ENCODE measurements around the gene GPR26.

GPR26 gene

DNA sequence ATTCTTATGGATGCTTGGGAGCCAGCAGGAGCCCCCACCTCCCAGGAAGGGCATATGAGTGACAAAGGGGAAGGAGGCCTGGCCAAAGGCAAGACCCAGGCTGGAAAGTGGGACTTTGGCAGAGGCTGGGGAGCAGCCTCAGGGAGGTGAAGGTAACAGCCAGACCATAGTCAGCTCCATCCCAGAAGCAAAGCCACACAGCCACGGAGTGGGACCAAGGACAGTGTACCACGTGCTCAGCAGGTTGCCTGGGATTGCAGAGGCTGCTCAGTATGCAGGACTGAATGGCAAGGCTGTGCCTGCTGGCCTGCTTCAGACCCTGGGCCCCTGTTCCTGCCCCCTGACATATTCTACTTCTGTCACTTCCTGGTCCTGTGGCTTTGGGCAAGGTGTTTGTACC is 17.6 kb upstream of the GPR26 start:
- no peak for DNase-seq (ENCODE audit: low spot score)

DNA sequence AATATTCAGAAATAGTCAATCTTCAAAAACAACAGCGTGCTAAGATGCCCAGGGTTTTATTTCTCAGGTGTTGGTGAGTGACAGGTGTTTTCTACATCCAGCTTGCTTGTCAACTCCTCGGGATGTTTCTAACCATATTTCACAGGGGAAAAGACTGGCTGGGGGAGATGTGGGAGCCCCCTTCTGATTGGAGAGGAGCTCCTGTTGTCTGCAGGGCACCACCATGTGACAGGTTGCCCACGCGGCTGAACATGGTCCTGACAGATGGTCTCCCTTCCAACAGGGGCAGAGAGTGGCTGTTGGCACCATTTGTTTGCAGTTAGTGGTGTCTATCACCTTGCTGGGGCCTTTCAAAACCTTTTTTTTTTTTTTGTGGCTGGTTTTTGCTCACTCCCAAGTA is 16.5 kb upstream of the GPR26 start:
- no peak for DNase-seq (ENCODE audit: low spot score)

DNA sequence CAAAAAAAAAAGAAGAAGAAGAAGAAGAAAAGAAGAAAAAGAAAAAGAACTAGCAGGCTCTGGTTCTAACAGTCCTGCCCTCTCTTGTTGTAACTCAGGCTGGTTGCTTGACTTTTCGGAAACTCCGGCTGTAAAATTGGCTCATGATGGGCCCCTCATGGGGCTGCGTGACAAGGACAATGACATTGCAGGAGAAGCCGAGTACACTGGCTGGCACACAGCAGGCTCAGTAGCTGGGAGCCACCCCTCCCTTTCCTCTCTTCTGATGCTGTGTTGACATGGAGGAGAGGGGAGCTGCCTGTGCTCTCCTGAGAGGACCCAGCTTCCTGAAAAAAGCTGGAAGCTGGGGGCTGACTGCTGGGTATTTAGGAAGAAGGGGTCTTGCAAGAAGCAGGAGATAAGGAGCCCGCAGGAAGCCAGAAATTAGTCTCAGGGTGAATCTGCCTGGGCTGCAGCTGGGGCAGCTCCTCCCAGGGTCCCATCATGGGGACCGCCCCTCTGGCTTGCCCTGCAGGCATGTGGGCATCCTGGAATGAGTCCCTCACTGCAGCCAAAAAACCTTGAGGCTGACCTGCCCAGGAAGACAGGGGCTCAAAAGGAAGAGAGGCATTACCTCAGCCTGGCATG is 14.6 kb upstream of the GPR26 start:
- DNase-seq (ENCODE audit: low spot score), result no peak

DNA sequence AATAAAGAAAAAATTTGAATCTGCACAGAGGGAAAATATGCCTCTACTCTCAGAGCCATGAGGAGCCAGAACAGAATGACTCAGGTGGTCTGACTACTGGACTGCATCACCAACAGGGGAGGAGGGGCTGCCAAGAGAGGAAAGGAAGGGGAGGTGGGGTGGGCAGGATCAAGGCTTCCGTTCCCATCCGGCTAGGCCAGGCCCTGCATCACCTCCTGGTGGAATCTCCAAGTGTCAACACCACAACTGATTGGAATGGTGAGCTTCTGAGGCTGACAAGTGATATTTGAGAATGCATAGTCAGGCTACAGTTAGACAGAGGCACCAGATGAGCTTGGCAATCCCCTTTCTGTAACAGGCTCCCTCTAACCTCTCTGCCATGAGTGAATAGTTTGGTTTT is 10.4 kb upstream of the GPR26 start:
- DNase-seq (ENCODE audit: low spot score), result no peak

DNA sequence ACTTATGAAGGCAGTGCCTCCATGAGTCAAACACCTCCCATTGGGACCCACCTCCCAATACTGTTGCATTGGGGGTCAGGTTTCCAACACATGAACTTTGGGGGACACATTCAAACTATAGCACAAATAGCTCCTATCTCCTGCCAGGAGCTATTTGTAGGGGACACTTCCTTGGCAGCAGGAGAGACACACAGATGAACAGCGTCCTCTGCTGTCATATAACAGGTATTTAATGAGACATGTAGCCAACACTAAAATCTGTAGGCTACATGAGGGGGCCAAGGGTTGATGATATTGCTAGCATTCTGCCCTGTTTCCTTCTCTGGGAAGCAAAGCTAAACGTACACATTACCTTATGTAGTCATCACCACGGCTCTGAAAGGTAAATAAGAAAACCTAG is 2.6 kb upstream of the GPR26 start:
- no peak for DNase-seq (ENCODE audit: low spot score)

DNA sequence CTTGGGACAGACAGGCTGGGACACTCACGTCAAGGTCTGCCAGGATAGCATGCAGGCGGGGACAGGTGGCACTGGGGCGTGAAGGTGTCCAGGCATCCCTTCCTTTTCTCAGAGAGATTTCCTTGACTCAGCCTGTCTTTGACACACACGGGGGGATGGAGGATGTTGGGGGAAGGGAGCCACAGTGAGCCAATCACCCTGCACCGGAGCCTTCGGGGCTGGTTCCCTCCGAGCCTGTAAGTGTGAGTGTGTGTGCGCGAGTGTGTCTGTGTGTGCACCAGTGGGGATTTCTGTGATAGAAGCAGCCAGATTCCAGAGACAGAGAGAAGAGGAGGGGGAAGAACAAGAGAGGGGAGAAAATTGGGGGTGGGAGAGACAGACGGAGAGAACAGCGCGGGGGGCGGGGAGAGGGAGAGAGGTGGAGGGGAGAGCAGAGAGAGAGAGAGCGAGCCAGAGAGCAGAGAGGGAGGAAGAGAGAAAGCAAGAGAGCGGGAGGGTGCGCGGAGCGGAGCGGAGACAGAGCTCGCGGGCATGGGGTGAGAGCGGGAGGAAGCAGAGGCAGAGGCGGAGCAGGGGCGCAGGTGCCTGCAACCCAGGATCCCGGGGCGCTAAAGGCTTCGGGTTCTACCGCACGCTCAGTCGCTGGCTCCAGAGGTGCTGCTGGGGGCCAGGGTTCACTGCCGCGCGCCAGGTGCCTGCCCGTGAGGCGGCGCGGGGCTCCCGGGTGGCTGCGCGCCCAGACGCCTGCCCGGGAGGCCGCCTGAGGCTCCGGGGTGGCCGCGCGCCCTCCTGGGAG is 466 bp upstream of the GPR26 start:
- DNase-seq (ENCODE audit: low spot score), result no peak

DNA sequence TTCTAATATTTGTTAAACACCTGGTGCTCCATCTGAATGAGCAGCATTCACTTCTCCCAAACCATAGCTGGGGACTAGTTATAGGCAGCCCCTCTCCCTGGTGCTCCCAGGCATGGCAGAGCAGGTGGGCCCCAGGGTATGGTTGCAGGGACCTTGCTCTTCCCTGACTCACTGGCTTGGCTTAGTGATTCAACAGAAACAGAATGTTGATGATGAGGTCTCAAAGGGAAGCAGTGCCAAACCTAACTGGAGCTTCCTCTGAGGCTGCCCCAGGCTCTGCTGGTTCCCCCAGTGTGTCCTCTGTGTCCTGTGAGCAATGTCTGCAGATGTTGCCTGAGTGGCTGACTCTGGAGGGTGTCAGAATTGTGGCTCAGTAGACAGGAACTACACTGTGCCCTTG is 3.7 kb downstream of the GPR26 start:
- DNase-seq (ENCODE audit: low spot score), result no peak

DNA sequence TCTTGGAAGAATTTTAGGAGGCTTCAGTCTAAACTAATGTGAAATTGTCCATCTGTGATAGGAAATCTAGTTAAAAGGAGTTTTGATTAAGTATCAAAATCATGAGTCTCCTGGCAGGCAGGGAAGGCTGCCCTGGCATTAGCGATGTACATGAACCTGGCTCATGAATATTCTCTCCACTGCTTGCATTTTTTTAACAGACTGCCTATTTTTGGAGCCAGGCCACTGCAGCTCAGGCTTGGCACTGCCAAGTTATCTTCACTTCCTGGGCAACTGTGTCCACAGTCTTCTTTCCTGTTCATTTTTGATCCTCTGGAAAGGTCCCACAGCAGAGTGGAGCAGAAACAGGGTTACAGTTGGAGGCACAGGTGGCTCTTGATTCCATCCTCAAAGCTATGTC is 7.0 kb downstream of the GPR26 start:
- DNase-seq (ENCODE audit: low spot score), result no peak

DNA sequence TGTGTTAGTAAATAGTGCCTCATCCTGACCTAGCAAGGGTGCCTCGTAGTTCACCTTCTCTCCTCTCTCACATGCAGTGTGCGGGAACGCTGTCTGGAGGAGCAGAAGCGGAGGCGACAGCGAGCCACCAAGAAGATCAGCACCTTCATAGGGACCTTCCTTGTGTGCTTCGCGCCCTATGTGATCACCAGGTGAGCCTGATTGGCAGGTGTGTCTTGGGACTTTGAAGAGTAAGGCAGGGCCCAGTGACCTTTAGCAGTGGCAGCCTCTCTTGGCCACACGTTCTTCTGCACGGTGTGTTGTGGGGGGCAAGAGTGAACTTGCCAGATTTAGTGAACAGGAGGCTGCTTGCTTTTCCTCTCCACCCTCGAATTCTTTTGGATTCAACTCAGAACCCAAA is 8.6 kb downstream of the GPR26 start:
- no peak for DNase-seq (ENCODE audit: low spot score)

DNA sequence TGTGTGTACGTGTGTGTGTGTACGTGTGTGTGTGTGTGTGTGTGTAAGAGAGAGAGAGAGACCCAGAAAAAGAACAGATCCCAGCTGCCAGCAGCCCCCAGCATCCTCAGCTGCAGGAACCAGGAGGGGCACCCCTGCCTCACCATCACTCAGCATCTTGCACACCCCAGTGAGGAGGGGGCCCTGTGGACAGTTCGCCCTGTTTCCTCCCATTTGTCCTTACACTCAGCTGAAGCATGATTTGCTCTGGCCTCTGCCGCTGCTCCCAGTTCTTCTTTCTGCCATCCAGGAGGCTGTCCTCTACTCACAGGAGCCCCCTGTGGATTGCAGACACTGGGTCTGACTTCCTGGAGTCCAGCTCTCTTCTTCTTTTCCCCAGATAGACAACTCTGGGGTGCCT is 9.7 kb downstream of the GPR26 start:
- DNase-seq (ENCODE audit: low spot score), result no peak

DNA sequence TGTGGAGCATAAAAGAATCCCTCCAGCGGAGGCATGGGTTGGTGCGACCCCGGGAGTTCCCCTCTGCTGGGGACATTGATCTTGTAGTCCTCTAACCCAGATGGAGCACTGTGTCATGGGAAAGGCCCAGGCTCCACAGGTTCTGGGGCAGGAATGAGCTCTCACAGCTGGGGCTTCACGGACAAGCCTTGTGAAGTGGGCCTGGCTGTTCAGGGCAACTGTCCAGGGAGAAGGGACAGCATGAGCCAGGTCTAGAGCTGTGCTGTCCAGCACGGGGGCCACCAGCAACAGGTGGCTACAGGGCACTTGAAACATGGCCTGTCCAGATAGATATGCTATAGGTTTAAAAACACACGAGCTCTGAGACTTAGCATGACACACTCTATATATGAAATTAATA is 11.4 kb downstream of the GPR26 start:
- no peak for DNase-seq (ENCODE audit: low spot score)

DNA sequence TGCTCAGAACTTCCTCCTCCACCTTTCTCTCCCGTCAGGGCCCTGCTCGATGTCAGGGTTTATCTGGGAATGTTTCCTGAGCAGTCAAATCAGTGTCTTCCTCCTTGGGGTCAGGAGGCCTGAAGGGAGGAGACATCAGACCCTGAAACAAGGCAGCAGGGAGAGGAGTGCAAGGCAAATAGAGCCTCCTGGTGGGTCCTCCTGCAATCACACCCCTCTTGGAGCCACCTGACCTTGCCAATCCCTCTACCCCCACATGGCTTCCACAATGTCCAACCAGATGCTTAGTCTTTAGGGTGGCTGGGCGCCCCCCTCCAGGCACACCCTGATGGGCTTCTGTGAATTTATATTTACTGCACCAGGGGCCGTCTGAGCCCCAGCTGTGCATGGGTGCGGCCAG is 12.2 kb downstream of the GPR26 start:
- DNase-seq (ENCODE audit: low spot score), result no peak

DNA sequence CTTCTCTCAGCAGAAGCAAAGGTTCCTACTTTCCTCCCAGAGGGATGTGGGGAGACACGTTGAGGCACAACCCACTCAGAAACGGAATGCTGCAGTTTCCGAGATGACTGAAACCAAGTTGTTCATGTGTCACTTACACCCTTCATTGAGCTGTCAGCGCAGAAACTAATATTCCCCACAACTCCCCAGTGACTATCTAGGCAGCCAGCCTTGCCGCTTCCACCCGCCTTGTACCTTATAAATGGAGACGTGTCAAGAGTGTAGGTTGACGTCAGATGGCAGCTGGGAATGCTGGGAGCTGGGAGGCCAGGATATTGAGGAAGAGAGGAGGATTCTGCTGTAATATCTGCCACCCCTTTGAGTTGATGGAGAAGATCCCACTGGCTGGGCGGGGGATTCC is 15.1 kb downstream of the GPR26 start:
- DNase-seq (ENCODE audit: low spot score), result no peak

DNA sequence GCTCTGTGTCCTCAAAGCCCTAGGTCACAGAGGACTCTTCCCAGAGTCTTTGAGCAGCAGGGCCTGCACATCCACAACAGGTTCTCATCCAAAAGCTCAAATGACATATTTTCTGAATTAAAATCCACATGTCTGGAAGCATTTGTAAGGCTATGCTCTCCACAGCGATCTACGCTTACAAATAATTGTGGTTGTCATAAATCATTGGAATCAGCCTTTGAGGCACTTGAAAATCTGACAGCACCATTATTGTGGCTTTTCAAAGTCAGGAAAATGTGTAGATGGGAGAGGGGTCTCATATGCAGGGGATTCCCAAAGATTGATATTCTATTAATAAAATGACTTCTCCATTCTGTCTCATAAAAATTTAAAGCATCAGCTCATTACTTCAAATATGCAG is 16.3 kb downstream of the GPR26 start:
- no peak for DNase-seq (ENCODE audit: low spot score)

DNA sequence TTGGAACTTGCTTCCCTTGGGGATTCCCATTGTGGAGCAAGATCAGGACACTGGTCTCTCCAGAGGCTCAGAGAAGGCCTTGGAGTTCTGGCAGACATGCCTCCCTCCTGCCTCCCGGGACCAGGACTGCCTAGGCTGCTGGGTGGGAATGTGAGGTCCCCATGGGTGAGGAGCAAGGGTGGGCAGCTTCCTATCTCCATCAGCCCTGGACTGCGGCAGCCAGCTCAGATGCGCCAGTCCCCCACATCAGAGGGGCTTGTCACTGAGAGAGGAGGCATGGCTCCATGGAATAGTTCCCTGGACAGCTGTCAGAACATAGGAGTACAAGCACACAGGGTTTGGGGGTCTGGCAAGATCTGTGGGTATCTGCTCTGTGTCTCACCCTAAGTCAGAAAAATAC is 17.3 kb downstream of the GPR26 start:
- no peak for DNase-seq (ENCODE audit: low spot score)

DNA sequence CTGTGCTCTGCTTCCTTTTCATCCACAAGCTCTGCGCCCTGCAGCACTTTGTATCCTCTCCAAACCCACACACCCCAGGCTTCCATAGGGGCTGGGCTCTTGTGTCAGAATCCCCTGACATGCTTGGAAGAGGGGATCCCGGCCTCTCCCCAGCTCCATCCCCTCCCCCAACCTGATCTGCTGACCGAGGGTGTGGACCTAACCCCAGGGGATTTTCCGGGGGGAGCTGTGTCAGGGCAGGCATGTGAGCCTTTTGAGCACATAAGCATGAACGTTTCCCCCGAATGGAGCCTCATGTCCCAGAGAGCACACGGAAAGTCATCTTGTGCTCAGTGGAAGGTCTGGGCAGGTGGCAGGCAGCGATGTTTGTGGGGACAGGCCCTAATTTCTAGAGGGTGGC is 17.7 kb downstream of the GPR26 start:
- no peak for DNase-seq (ENCODE audit: low spot score)

DNA sequence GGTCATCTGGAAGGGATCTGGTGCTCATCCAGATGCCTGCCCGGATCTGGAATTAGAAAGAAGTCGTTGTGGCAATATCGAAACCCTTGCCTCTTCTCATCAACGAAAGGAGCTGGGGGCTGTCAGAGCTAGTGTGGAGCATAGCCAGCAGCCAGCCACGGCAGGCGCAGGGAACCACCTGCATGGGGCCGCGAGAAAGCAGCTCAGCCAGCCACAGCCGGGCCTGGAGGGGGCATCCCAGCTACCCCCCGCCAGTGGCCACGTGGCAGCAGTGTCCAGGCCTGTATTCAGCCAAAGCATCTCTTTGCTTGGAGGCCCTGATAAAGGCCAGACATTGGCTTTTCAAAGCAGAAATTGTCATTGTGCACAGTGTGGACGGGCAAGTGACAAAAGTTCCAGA is 19.1 kb downstream of the GPR26 start:
- DNase-seq (ENCODE audit: low spot score), result no peak

DNA sequence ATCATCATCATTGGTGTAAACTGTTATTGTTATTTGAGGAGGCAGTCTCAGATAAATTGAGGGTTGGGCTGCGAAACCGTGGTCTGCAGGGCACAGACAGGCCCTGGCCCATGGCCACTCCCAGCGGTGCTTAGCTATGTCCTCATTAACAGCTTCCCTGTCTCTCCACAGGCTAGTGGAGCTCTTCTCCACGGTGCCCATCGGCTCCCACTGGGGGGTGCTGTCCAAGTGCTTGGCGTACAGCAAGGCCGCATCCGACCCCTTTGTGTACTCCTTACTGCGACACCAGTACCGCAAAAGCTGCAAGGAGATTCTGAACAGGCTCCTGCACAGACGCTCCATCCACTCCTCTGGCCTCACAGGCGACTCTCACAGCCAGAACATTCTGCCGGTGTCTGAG is 21.6 kb downstream of the GPR26 start:
- DNase-seq (ENCODE audit: low spot score), result no peak

DNA sequence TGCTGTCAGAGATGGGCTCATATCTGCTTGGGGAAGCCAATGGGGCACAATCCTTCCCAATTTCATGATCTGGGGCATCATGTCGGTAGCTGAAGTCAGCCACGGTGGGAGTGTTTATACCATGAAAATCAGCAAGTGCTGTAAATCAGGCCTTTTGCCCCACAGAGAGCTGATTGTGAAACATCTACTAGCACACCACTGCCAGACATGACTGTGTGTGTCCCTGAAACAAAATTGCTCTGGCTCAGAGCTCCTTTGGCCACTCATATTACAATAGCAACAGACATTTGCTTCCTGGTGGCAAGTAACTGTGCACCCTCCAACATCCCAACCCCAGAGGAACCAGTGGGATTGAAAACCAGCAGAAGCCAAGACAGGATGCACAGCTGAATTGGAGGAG is 23.7 kb downstream of the GPR26 start:
- DNase-seq (ENCODE audit: low spot score), result no peak

DNA sequence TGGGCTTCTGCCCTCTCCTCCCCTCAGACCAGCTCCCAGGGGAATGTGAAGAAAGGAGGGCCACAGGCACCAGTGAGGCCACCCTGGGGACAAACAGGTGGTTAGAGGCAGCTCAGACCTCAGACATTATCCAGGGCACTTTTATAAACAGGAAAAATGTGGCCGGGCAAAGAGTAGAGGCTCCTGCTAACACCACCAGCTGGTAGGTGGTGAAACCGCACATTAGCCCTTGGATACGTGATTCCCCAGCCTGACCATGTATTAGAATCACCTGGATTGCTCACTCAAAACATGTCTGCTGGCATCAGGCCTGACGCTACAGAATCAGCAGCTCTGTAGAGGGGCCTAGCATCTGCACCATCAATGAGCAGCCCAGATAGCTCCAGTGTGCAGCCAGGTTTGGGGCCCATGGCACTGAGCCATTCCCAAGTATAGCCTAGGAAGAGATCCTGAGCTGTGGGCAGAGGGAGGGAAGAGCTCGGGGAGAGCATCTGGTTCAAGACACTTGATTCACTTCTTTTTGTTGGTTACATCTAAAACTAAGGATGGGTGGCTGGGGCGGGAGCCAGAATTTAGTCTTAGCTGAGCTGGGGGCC is 37.1 kb downstream of the GPR26 start:
- DNase-seq (ENCODE audit: low spot score), result no peak

DNA sequence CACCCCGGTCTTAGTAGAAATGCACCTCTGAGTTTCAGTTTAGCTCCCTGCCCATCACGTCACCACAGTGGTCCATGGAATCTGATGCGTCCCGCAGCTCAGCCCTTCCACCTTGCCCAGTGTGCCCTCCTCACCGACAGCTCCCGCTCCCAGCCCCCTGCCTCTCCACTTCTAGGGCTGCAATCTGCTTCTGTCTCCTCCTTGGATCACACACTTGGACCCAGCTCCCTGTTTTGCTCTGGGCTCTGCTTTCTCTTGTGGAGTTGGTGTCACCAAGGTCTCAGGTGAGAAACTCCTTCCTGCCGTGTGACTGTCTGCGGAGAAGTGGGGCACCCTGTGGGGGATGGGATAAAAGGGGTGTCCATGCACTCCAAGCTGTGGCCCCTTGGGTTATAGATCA is 37.9 kb downstream of the GPR26 start:
- no peak for DNase-seq (ENCODE audit: low spot score)

DNA sequence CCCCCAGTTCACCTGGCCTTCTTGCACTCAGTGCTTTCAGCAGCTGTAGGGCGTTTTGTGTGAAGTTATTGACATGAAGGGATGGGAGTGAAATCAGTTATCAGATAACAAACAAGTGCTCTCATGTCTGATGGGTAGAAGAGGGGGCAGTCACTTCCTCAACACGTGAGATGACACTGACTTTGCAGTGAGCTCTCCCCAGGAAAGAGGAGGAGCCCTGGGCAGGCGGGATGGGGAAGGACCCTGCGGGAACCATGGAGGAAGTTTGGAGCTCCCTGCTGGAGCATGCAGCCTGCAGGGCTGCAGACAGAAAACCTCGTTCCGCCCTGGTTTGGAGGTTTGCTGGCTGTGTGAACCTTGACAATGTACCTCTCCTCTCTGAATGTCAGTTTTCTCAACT is 38.7 kb downstream of the GPR26 start:
- no peak for DNase-seq (ENCODE audit: low spot score)

DNA sequence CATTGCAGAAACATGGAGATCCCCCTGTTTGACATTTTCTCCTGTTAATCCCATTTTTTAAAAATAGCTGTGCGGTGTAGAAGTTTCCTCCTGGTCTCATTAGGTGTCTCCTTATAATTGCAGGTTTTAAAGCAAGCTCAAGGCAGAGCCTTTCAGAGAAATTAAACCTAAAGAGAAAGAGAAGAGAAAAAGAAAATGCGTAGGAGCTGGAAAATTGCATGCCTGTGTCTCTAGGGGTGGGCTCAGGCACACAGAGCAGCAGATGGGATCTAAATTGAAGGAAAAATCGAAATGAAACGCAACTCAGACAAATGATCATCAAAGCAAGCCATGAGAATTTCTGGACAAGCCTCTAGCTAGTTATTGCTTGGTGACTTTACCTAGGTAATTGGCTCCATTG is 40.1 kb downstream of the GPR26 start:
- no peak for DNase-seq (ENCODE audit: low spot score)

DNA sequence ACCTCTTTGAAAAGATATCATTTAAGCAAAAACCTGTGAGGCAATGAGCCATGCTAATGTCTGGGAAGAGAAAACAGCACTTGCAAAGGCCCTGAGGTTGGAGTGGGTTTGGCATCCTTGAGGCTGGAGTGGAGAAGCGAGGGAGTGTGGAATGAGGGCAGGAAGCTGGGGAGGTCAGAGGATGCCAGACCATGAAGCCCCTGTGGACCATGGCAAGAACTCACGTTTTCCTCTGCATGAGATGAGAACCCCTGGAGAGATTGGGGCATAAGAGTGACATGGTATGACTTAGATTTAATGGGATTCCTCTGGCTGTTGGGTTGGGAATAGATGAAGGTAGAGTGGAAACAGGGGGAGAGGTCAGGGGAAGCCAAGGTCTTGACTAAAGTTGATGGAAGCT is 49.4 kb downstream of the GPR26 start:
- no peak for DNase-seq (ENCODE audit: low spot score)

Measured in CD4-positive, alpha-beta T cell treated with Interleukin-6 at 100 ng/mL for 8 hours (primary cell).